ENCODE data around the gene EFNA2.
"Not testable (repeated sequence)": the region's sequence is repeated elsewhere in the genome, so short reads cannot be mapped to it uniquely, and the experiment has no call there.

DNA sequence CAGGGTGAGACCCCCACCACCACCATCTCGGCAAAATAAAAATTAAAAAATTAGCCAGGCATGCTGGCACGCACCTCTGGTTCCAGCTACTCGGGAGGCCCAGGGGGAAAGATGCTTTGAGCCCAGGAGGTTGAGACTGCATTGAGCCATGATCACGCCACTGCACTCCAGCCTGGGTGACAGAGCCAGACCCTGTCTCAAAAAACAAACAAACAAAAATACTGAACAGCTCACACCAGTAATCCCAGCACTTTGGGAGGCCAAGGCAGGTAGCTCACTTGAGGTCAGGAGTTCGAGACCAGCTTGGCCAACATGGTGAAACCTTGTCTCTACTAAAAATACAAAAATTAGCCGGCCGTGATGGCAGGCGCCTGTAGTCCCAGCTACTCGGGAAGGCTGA, 19.7 kb downstream of the EFNA2 start:
- not testable (repeated sequence) for TF ChIP-seq CBX5 (IDR thresholded peaks at IDR 0.05; ENCODE audit: low read depth, low read length); POLR2A (IDR thresholded peaks at IDR 0.05; ENCODE audit: control extremely low read depth in 1 of 2, low read depth in 2 of 2, low read length in 2 of 2); SIN3A (conservative IDR thresholded peaks at IDR 0.05 in 1 of 2, IDR thresholded peaks at IDR 0.05 in 1 of 2; ENCODE audit: low read depth in 1 of 2, low read length in 2 of 2)
- TF ChIP-seq, protein P1, sequence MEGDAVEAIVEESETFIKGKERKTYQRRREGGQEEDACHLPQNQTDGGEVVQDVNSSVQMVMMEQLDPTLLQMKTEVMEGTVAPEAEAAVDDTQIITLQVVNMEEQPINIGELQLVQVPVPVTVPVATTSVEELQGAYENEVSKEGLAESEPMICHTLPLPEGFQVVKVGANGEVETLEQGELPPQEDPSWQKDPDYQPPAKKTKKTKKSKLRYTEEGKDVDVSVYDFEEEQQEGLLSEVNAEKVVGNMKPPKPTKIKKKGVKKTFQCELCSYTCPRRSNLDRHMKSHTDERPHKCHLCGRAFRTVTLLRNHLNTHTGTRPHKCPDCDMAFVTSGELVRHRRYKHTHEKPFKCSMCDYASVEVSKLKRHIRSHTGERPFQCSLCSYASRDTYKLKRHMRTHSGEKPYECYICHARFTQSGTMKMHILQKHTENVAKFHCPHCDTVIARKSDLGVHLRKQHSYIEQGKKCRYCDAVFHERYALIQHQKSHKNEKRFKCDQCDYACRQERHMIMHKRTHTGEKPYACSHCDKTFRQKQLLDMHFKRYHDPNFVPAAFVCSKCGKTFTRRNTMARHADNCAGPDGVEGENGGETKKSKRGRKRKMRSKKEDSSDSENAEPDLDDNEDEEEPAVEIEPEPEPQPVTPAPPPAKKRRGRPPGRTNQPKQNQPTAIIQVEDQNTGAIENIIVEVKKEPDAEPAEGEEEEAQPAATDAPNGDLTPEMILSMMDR (IDR thresholded peaks at IDR 0.05; ENCODE audit: control extremely low read depth in 1 of 3, insufficient read depth in 1 of 3, low read depth in 1 of 3, low read length in 3 of 3) = not testable (repeated sequence)
- TF ChIP-seq, protein P2, sequence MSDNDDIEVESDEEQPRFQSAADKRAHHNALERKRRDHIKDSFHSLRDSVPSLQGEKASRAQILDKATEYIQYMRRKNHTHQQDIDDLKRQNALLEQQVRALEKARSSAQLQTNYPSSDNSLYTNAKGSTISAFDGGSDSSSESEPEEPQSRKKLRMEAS (IDR thresholded peaks at IDR 0.05) = not testable (repeated sequence)
